ENCODE measurements around the gene HSPA4L.

Gene HSPA4L

GRCh38 chr4:127782275-127783025 is at the start of gene HSPA4L:
TSS of gene HSPA4L (plus strand) at chr4:127782322. CDS start at chr4:127782551, 229 bp downstream.
- TF ChIP-seq GATA3 (IDR thresholded peaks at IDR 0.05; ENCODE audit: low read depth, low read length), result no peak
- TF ChIP-seq GATA2 (IDR thresholded peaks at IDR 0.05; ENCODE audit: low read depth, low read length), result no peak

- TF ChIP-seq GATA3 (IDR thresholded peaks at IDR 0.05; ENCODE audit: low read depth, low read length), result no peak
- TF ChIP-seq GATA2 (IDR thresholded peaks at IDR 0.05; ENCODE audit: low read depth, low read length), result no peak
Measured at GRCh38 chr4:127732623-127733328, 49.3 kb upstream of the HSPA4L start.

- TF ChIP-seq GATA2 (IDR thresholded peaks at IDR 0.05; ENCODE audit: low read depth, low read length), result no peak
- no peak for TF ChIP-seq GATA3 (IDR thresholded peaks at IDR 0.05; ENCODE audit: low read depth, low read length)
Measured at GRCh38 chr4:127734976-127735375, 47.1 kb upstream of the HSPA4L start.

- TF ChIP-seq GATA2 (IDR thresholded peaks at IDR 0.05; ENCODE audit: low read depth, low read length) (no peak), GATA3 (IDR thresholded peaks at IDR 0.05; ENCODE audit: low read depth, low read length) (no peak)
Measured at GRCh38 chr4:127737295-127737694, 44.8 kb upstream of the HSPA4L start.

- no peak for TF ChIP-seq GATA2 (IDR thresholded peaks at IDR 0.05; ENCODE audit: low read depth, low read length)
- TF ChIP-seq GATA3 (IDR thresholded peaks at IDR 0.05; ENCODE audit: low read depth, low read length), result no peak
Measured at GRCh38 chr4:127741247-127741646, 40.9 kb upstream of the HSPA4L start.

- TF ChIP-seq GATA2 (IDR thresholded peaks at IDR 0.05; ENCODE audit: low read depth, low read length), result no peak
- TF ChIP-seq GATA3 (IDR thresholded peaks at IDR 0.05; ENCODE audit: low read depth, low read length), result no peak
Measured at GRCh38 chr4:127747883-127748282, 34.2 kb upstream of the HSPA4L start.

GRCh38 chr4:127748957-127749356 is 33.2 kb upstream of the HSPA4L start:
- TF ChIP-seq GATA3 (IDR thresholded peaks at IDR 0.05; ENCODE audit: low read depth, low read length) (no peak), GATA2 (IDR thresholded peaks at IDR 0.05; ENCODE audit: low read depth, low read length) (no peak)

- TF ChIP-seq GATA2 (IDR thresholded peaks at IDR 0.05; ENCODE audit: low read depth, low read length) (no peak), GATA3 (IDR thresholded peaks at IDR 0.05; ENCODE audit: low read depth, low read length) (no peak)
Measured at GRCh38 chr4:127756906-127757305, 25.2 kb upstream of the HSPA4L start.

- TF ChIP-seq GATA2 (IDR thresholded peaks at IDR 0.05; ENCODE audit: low read depth, low read length) (no peak), GATA3 (IDR thresholded peaks at IDR 0.05; ENCODE audit: low read depth, low read length) (no peak)
Measured at GRCh38 chr4:127759228-127759820, 22.8 kb upstream of the HSPA4L start.

- TF ChIP-seq GATA3 (IDR thresholded peaks at IDR 0.05; ENCODE audit: low read depth, low read length) (no peak), GATA2 (IDR thresholded peaks at IDR 0.05; ENCODE audit: low read depth, low read length) (no peak)
Measured at GRCh38 chr4:127759893-127760292, 22.2 kb upstream of the HSPA4L start.

- TF ChIP-seq GATA3 (IDR thresholded peaks at IDR 0.05; ENCODE audit: low read depth, low read length), result peak; percentile 90
- TF ChIP-seq GATA2 (IDR thresholded peaks at IDR 0.05; ENCODE audit: low read depth, low read length), result no peak
Measured at GRCh38 chr4:127771535-127772275, 10.4 kb upstream of the HSPA4L start.

- TF ChIP-seq GATA3 (IDR thresholded peaks at IDR 0.05; ENCODE audit: low read depth, low read length) (no peak), GATA2 (IDR thresholded peaks at IDR 0.05; ENCODE audit: low read depth, low read length) (no peak)
Measured at GRCh38 chr4:127772769-127773671, 9.1 kb upstream of the HSPA4L start.

GRCh38 chr4:127775843-127776242 is 6.3 kb upstream of the HSPA4L start:
- TF ChIP-seq GATA2 (IDR thresholded peaks at IDR 0.05; ENCODE audit: low read depth, low read length), result no peak
- no peak for TF ChIP-seq GATA3 (IDR thresholded peaks at IDR 0.05; ENCODE audit: low read depth, low read length)

Measured in SH-SY5Y (cell line).